Muscle layer of duodenum (tissue), 2 donors: ENCODE results near the gene OCIAD2.
"Not testable (repeated sequence)": the region's sequence is repeated elsewhere in the genome, so short reads cannot be mapped to it uniquely, and the experiment has no call there.

Experiments
- H3K27ac ChIP-seq: one replicate; pipeline ENCODE4 v1.7.0; 2013; ENCODE audit warnings: mild to moderate bottlenecking, low read length
- H3K27me3 ChIP-seq: one replicate; pipeline ENCODE4 v1.7.0; 2013; ENCODE audit warnings: low read depth, mild to moderate bottlenecking, control low read depth, low read length
- H3K36me3 ChIP-seq, 2 donors: one replicate each; pipeline ENCODE4 v1.7.0; 2013; ENCODE audit warnings: low read length in 2 of 2, control low read depth in 1 of 2, mild to moderate bottlenecking in 1 of 2; ENCODE audit not compliant: insufficient read depth in 2 of 2, control insufficient read depth in 1 of 2
- H3K4me1 ChIP-seq, 2 donors: one replicate each; pipeline ENCODE4 v1.7.0; 2013; ENCODE audit warnings: low read length in 2 of 2, mild to moderate bottlenecking in 2 of 2, control low read depth in 1 of 2, moderate library complexity in 1 of 2; ENCODE audit not compliant: insufficient read depth in 2 of 2, control insufficient read depth in 1 of 2
- H3K4me3 ChIP-seq, 2 donors: one replicate each; pipeline ENCODE4 v1.7.0; 2013; ENCODE audit warnings: low read length in 2 of 2, low read depth in 1 of 2, mild to moderate bottlenecking in 1 of 2
- H3K9me3 ChIP-seq, 2 donors: one replicate each; pipeline ENCODE4 v1.7.0; 2013; ENCODE audit warnings: low read length in 2 of 2, control low read depth in 1 of 2, mild to moderate bottlenecking in 1 of 2; ENCODE audit not compliant: control insufficient read depth in 1 of 2
- donor health status: healthy.

OCIAD2 gene

GRCh38 chr4:48905363-48906015 is 1.1 kb downstream of the OCIAD2 start:
- no peaks in the 10 kb centered on the region for H3K27me3 ChIP-seq
- H3K4me1 ChIP-seq, result peaks cover 0 to 9% of the 10 kb centered on the region in 2 donors
- peak overlapping the region; percentile 63 to 86 for H3K4me3 ChIP-seq
- no peak overlapping the region for H3K27ac ChIP-seq
- no peaks in the 10 kb centered on the region for H3K9me3 ChIP-seq
- peaks cover 0 to 7% of the 10 kb centered on the region in 2 donors for H3K36me3 ChIP-seq

DNA sequence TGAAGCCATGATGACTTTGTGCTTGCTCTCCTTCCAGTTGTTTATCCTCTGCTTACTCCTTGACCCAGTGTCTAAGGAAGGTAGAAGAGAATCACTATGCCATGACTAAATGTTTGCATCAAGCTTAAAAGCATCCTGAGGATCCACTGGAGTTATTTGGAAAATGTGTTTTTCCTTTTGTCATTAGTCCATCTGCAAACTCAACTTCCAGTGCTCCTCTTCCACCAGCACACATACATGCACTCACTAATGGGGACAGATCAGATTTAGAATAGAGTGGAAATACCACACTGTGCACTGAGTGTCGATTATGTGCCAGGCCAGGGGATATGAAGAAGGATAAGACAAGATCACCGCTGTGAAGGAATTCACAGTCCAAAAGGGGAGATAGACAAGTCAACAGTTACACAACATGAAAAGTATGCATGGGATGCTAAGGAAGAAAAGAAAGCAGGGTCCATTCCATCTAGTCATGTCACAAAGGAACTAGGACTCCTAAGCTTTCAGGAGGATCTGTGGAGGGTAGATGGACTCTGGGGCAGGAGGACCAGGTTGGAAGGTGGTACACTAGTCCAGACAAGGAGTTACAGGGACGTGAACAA is 1.9 kb downstream of the OCIAD2 start:
- H3K27me3 ChIP-seq, result no peaks in the 10 kb centered on the region
- no peaks in the 10 kb centered on the region for H3K9me3 ChIP-seq
- H3K36me3 ChIP-seq, result peaks cover 0 to 7% of the 10 kb centered on the region in 2 donors
- H3K4me3 ChIP-seq, result no peak overlapping the region
- no peak overlapping the region for H3K27ac ChIP-seq
- peaks cover 0 to 9% of the 10 kb centered on the region in 2 donors for H3K4me1 ChIP-seq

GRCh38 chr4:48904101-48904500 is 2.5 kb downstream of the OCIAD2 start:
- Histone ChIP-seq H3K36me3 (peaks cover 0 to 7% of the 10 kb centered on the region in 2 donors), H3K9me3 (no peaks in the 10 kb centered on the region), H3K4me1 (peaks cover 0 to 9% of the 10 kb centered on the region in 2 donors), H3K27ac (no peak overlapping the region), H3K27me3 (no peaks in the 10 kb centered on the region), H3K4me3 (no peak overlapping the region)

DNA sequence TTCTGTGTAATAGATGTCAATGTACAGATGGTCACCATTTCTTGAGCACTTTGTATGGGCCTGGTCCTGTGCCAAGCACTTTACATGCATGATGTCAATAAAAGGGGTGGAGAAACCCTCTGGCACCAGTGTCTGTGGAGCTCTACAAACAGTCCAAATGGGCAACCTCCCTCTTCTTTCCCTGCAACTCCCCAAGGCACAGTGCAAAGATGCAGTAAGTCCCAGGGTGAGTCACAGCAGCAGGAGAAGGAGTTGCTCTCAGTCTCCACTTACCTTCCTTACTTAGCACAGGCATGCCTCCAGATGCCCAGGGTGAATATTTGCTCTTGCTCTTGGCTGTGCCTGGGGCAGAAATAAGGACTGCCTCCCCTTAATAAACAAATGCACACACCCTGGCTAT is 4.3 kb downstream of the OCIAD2 start:
- Histone ChIP-seq H3K27me3 (no peaks in the 10 kb centered on the region), H3K27ac (no peak overlapping the region), H3K4me3 (no peak overlapping the region), H3K4me1 (peaks cover 0 to 9% of the 10 kb centered on the region in 2 donors), H3K36me3 (peaks cover 0 to 8% of the 10 kb centered on the region in 2 donors), H3K9me3 (no peaks in the 10 kb centered on the region)

- Histone ChIP-seq H3K27me3 (no peaks in the 10 kb centered on the region), H3K4me3 (no peak overlapping the region), H3K27ac (no peak overlapping the region), H3K4me1 (peaks cover 0 to 6% of the 10 kb centered on the region in 2 donors), H3K9me3 (no peaks in the 10 kb centered on the region), H3K36me3 (peaks cover 0 to 13% of the 10 kb centered on the region in 2 donors)
These were observed 5.4 kb downstream of the OCIAD2 start for GRCh38 chr4:48901196-48901595.

- Histone ChIP-seq H3K36me3 (peaks cover 0 to 18% of the 10 kb centered on the region in 2 donors), H3K9me3 (no peaks in the 10 kb centered on the region), H3K27ac (no peak overlapping the region), H3K4me1 (no peaks in the 10 kb centered on the region), H3K27me3 (no peaks in the 10 kb centered on the region), H3K4me3 (no peak overlapping the region)
These were observed 6.6 kb downstream of the OCIAD2 start for GRCh38 chr4:48899950-48900349.

GRCh38 chr4:48899432-48899749 is 7.2 kb downstream of the OCIAD2 start:
- H3K27me3 ChIP-seq, result no peaks in the 10 kb centered on the region

DNA sequence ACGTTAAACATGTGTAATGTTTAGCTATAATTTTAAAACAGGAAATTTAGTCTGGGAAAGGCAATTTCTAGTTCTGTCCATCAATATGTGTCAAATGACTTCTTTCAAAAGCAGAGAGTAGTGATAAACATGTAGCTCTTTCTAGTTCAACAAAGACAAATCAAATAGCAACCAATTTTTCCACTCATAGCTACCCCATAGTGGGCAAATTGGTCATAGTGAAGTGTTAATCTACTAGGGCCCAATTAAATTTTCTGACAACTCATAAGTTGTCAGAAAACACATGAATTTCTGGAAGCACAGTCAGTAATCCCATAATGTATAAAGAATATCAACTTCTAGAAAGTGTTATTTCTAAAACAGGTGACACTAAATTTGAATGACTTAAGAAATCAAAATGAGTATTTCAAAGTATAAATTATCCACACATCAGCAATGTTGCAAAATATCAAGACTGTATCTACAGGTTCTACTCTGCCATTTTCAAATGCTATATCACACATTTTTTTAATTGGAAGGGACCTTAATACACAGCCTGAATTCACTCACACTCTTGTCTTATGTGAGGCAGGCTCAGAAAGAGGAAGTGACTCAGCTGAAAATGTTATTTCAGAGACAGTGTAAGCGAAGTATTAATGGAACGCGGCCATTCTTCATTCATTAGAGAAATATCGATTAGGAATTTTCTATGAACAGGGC is 7.7 kb downstream of the OCIAD2 start:
- peaks cover 0 to 18% of the 10 kb centered on the region in 2 donors for H3K36me3 ChIP-seq
- H3K4me1 ChIP-seq, result no peaks in the 10 kb centered on the region
- no peaks in the 10 kb centered on the region for H3K9me3 ChIP-seq
- H3K27me3 ChIP-seq, result no peaks in the 10 kb centered on the region
- no peak overlapping the region for H3K4me3 ChIP-seq
- H3K27ac ChIP-seq, result no peak overlapping the region

More at GRCh38 chr4:48899432-48899749, 7.2 kb downstream of the OCIAD2 start:
- Histone ChIP-seq H3K4me3 (no peak overlapping the region), H3K9me3 (no peaks in the 10 kb centered on the region), H3K4me1 (no peaks in the 10 kb centered on the region), H3K36me3 (peaks cover 0 to 18% of the 10 kb centered on the region in 2 donors), H3K27ac (no peak overlapping the region)

DNA sequence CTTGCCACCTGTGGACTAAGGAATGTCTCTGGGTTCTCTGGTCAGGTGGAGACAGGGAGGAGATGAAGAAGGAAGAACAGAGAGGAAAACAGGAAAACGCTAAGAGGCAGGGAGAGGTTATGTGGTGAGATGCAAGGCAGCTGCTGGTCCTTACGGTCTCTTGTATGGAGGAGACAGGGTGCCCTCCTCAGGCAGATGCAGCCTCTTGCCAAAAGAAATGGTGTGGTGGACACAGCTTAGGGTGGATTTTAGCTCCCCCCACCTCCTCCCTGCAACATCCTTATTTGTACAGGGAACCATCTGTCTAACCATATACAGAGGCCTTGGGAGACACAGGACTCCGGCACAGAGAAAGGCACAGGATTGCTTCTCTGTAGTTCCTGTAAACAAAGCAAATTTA is 9.7 kb downstream of the OCIAD2 start:
- Histone ChIP-seq H3K27me3 (no peaks in the 10 kb centered on the region), H3K36me3 (peaks cover 3 to 16% of the 10 kb centered on the region in 2 donors), H3K9me3 (no peaks in the 10 kb centered on the region), H3K27ac (no peak overlapping the region), H3K4me3 (no peak overlapping the region), H3K4me1 (no peaks in the 10 kb centered on the region)

DNA sequence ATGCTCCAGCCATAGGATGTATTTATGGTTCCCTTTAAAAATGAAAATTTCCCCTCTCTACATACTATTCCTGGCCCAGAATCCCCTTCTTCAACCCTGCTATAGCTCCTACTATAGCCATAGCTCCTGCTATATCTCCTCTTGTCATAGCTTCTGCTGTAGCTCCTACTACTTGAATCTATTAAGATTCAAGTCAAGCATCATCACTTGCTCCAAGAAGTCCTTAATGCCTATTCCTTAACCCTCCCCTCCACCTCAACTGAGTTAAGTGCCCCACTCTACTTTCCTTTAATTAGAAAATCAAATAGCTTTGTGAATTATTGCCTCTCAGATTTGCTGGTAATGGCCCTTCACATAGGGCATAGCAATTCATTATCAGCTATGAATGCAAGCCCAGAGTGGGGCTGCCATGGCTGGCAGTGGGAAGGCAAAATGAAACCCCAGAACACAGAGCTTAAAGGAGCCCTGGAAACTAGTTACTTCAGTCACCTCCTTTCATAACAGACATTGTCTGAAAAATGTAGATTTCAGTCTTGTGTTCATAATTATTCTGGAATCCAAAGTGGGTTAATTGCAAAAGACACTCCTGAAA is 15.4 kb downstream of the OCIAD2 start:
- Histone ChIP-seq H3K27me3 (no peaks in the 10 kb centered on the region), H3K9me3 (no peaks in the 10 kb centered on the region), H3K27ac (no peak overlapping the region), H3K36me3 (peaks cover 3 to 17% of the 10 kb centered on the region in 2 donors), H3K4me3 (no peak overlapping the region), H3K4me1 (no peaks in the 10 kb centered on the region)

DNA sequence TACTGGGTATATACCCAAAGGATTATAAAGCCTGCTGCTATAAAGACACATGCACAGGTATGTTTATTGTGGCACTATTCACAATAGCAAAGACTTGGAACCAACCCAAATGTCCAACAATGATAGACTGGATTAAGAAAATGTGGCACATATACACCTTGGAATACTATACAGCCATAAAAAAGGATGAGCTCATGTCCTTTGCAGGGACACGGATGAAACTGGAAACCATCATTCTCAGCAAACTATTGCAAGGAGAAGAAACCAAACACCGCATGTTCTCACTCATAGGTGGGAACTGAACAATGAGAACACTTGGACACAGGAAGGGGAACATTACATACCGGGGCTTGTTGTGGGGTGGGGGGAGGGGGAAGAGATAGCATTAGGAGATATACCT is 16.8 kb downstream of the OCIAD2 start:
- not testable (repeated sequence) for H3K9me3 ChIP-seq, H3K27me3 ChIP-seq, H3K27ac ChIP-seq

More for the DNA sequence above, 16.8 kb downstream of the OCIAD2 start:
- H3K4me3 ChIP-seq, H3K4me1 ChIP-seq: not testable (repeated sequence)
- peaks cover 3 to 12% of the 10 kb centered on the region in 2 donors for H3K36me3 ChIP-seq
